Peyer's patch (tissue), 4 donors: ENCODE results near the gene U2AF1L4.

Experiments
- POLR2A ChIP-seq, 2 donors: fragments of 450-650 bp; IDR thresholded peaks; one replicate each; pipeline ENCODE4 v1.5.1; 2017; ENCODE audit warnings: antibody characterized with exemption in 2 of 2, mild to moderate bottlenecking in 2 of 2, moderate library complexity in 2 of 2
- TF ChIP-seq, protein P1 (sequence below), 6 experiments: fragments of 450-650 bp in 4 of 6; fragments of 200-600 bp in 2 of 6; sonication (generic) in 1 of 6; IDR thresholded peaks; one replicate each; pipeline ENCODE4 v1.5.1; 2017 to 2019; ENCODE audit warnings: antibody characterized with exemption in 6 of 6, mild to moderate bottlenecking in 3 of 6, moderate library complexity in 1 of 6

DNA sequence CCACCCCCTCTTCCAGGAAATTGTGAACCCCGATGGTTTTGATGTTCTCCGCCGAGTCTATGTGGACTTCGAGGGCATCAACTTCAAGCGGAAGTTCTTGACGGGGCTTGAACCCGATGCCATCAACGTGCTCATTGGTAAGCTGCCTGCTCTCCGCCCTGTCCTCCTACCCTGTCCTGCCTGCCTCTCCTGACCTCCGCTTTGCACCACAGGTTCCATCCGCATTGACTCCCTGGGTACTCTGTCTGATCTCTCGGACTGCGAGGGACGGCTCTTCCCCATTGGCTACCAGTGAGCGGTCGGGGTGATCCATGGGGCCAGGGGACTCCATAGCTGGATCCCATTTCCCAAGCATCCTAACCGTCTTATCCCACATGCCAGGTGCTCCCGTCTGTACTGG is 14.9 kb downstream of the U2AF1L4 start:
- TF ChIP-seq, protein P1, sequence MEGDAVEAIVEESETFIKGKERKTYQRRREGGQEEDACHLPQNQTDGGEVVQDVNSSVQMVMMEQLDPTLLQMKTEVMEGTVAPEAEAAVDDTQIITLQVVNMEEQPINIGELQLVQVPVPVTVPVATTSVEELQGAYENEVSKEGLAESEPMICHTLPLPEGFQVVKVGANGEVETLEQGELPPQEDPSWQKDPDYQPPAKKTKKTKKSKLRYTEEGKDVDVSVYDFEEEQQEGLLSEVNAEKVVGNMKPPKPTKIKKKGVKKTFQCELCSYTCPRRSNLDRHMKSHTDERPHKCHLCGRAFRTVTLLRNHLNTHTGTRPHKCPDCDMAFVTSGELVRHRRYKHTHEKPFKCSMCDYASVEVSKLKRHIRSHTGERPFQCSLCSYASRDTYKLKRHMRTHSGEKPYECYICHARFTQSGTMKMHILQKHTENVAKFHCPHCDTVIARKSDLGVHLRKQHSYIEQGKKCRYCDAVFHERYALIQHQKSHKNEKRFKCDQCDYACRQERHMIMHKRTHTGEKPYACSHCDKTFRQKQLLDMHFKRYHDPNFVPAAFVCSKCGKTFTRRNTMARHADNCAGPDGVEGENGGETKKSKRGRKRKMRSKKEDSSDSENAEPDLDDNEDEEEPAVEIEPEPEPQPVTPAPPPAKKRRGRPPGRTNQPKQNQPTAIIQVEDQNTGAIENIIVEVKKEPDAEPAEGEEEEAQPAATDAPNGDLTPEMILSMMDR (IDR thresholded peaks at IDR 0.05): no peak
- TF ChIP-seq POLR2A (IDR thresholded peaks at IDR 0.05): no peak
